ENCODE data around the gene PDC. TPM values are rescaled to one million over a fixed set of nuclear protein-coding genes. Genes with fewer than 3 reads are reported as not detected.

Gene PDC
- total RNA-seq, result not detected in 2 replicates

GRCh38 chr1:186461014-186461413, at the start of gene PDC:
Gene PDC, minus strand, starts transcription at chr1:186461114. Its CDS starts 11,655 bp downstream, at chr1:186449459.
- intact Hi-C loops (cut with micrococcal nuclease), result no loop called here

GRCh38 chr1:186503190-186503589, 42.3 kb upstream of the PDC start:
- intact Hi-C loops (cut with micrococcal nuclease), result no loop called here

GRCh38 chr1:186502087-186502486, 41.2 kb upstream of the PDC start:
- intact Hi-C loops (cut with micrococcal nuclease), result no loop called here

GRCh38 chr1:186500804-186501203, 39.9 kb upstream of the PDC start:
- intact Hi-C loops (cut with micrococcal nuclease), result no loop called here

GRCh38 chr1:186499571-186499970, 38.7 kb upstream of the PDC start:
- intact Hi-C loops (cut with micrococcal nuclease), result no loop called here

GRCh38 chr1:186498695-186499389, 37.9 kb upstream of the PDC start:
- intact Hi-C loops (cut with micrococcal nuclease), result no loop called here

- intact Hi-C loops (cut with micrococcal nuclease), result no loop called here
Measured at GRCh38 chr1:186498071-186498470, 37.2 kb upstream of the PDC start.

GRCh38 chr1:186497651-186498050, 36.7 kb upstream of the PDC start:
- intact Hi-C loops (cut with micrococcal nuclease), result no loop called here

- intact Hi-C loops (cut with micrococcal nuclease), result no loop called here
Measured at GRCh38 chr1:186496171-186496851, 35.4 kb upstream of the PDC start.

- intact Hi-C loops (cut with micrococcal nuclease), result no loop called here
Measured at GRCh38 chr1:186494832-186495271, 33.9 kb upstream of the PDC start.

GRCh38 chr1:186492531-186493291, 31.8 kb upstream of the PDC start:
- intact Hi-C loops (cut with micrococcal nuclease), result no loop called here

GRCh38 chr1:186491336-186491735, 30.4 kb upstream of the PDC start:
- intact Hi-C loops (cut with micrococcal nuclease), result no loop called here

GRCh38 chr1:186487163-186487562, 26.2 kb upstream of the PDC start:
- intact Hi-C loops (cut with micrococcal nuclease), result loop anchor here (10.0 kb wide), 1 partner anchor 118 kb away; no protein-coding TSS in a partner anchor

- intact Hi-C loops (cut with micrococcal nuclease), result loop anchor here (10.0 kb wide), 1 partner anchor 119 kb away; no protein-coding TSS in a partner anchor
Measured at GRCh38 chr1:186486061-186486460, 25.1 kb upstream of the PDC start.

GRCh38 chr1:186483561-186483960, 22.6 kb upstream of the PDC start:
- intact Hi-C loops (cut with micrococcal nuclease), result loop anchor here (5.0 to 10.0 kb wide), 2 partner anchors 121 to 199 kb away; partner anchors contain the start of gene PTGS2

- intact Hi-C loops (cut with micrococcal nuclease), result loop anchor here (1.0 to 10.0 kb wide), 5 partner anchors 78 to 504 kb away; partner anchors contain the start of gene PTGS2
Measured at GRCh38 chr1:186482661-186483255, 21.8 kb upstream of the PDC start.

- intact Hi-C loops (cut with micrococcal nuclease), result loop anchor here (5.0 to 10.0 kb wide), 2 partner anchors 123 to 201 kb away; partner anchors contain the start of gene PTGS2
Measured at GRCh38 chr1:186481303-186481888, 20.5 kb upstream of the PDC start.

GRCh38 chr1:186479162-186479561, 18.2 kb upstream of the PDC start:
- intact Hi-C loops (cut with micrococcal nuclease), result no loop called here

- intact Hi-C loops (cut with micrococcal nuclease), result no loop called here
Measured at GRCh38 chr1:186476264-186477040, 15.5 kb upstream of the PDC start.

GRCh38 chr1:186474208-186474607, 13.3 kb upstream of the PDC start:
- intact Hi-C loops (cut with micrococcal nuclease), result no loop called here
